NT2/D1 (cell line): ENCODE results near the gene GREB1.

ENCODE experiments used
- SUZ12 ChIP-seq: IDR thresholded peaks from 2 replicates; pipeline ENCODE4 v1.6.1; 2011; ENCODE audit not compliant: insufficient read length, insufficient read depth; ENCODE audit errors: extremely low read depth
- YY1 ChIP-seq: IDR thresholded peaks from 2 replicates; pipeline ENCODE4 v1.6.1; 2011; ENCODE audit not compliant: insufficient read length, insufficient read depth
- ZNF274 ChIP-seq: IDR thresholded peaks from 2 replicates; pipeline ENCODE4 v1.6.1; 2011; ENCODE audit warnings: mild to moderate bottlenecking, low read depth, low read length

DNA sequence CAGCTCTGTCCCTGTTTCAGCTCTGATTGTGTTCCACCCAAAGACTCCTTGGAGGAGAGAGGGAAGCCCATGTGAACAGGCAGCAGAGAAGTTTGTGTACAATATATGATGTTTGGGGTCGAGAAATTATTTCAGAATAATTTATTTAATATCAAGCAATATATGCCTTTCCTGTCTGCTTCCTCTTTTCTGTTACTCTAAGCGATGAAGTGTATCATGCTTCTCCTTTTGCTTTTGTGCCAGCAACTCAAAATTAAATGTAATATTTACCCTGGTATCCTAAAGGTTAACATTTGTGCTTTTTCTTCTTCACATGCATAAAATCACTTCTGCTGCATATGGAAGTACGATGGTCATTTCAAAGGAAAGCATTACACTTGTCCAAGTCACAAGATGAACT, 138.6 kb downstream of the GREB1 start:
- no peak for TF ChIP-seq YY1
- TF ChIP-seq ZNF274 = no peak
- no peak for TF ChIP-seq SUZ12
